ENCODE results near the gene MYO1A.

The MYO1A gene

GRCh38 chr12:57097554-57097835 is 47.6 kb upstream of the MYO1A start:
- Histone ChIP-seq H3K9me2 (replicated peaks; ENCODE audit: insufficient read depth, low read length) (no peaks in the 10 kb centered on the region), H3K9me3 (ENCODE audit: insufficient read depth, low read length) (no peaks in the 10 kb centered on the region), H3K79me2 (ENCODE audit: insufficient read depth, low read length) (no peaks in the 10 kb centered on the region), H3K9ac (ENCODE audit: low read length) (no peak overlapping the region), H3K36me3 (ENCODE audit: low read length) (peaks cover 3% of the 10 kb centered on the region; the same call in 1 of the 2 replicates), H3K4me3 (ENCODE audit: insufficient read depth, low read length, poor library complexity, severe bottlenecking) (no peak overlapping the region), H4K20me1 (ENCODE audit: low read depth, low read length) (no peaks in the 10 kb centered on the region), H3K27me3 (ENCODE audit: low read length) (no peaks in the 10 kb centered on the region), H2AFZ (ENCODE audit: low read depth, low read length, severe bottlenecking) (no peak overlapping the region), H3F3A (ENCODE audit: insufficient read depth) (peaks cover 31% of the 10 kb centered on the region), H3K4me2 (ENCODE audit: low read depth, low read length, poor library complexity, severe bottlenecking) (no peak overlapping the region), H3K27ac (ENCODE audit: low read depth, low read length) (no peak overlapping the region)
- TF ChIP-seq, protein P1, sequence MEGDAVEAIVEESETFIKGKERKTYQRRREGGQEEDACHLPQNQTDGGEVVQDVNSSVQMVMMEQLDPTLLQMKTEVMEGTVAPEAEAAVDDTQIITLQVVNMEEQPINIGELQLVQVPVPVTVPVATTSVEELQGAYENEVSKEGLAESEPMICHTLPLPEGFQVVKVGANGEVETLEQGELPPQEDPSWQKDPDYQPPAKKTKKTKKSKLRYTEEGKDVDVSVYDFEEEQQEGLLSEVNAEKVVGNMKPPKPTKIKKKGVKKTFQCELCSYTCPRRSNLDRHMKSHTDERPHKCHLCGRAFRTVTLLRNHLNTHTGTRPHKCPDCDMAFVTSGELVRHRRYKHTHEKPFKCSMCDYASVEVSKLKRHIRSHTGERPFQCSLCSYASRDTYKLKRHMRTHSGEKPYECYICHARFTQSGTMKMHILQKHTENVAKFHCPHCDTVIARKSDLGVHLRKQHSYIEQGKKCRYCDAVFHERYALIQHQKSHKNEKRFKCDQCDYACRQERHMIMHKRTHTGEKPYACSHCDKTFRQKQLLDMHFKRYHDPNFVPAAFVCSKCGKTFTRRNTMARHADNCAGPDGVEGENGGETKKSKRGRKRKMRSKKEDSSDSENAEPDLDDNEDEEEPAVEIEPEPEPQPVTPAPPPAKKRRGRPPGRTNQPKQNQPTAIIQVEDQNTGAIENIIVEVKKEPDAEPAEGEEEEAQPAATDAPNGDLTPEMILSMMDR (IDR thresholded peaks at IDR 0.05; ENCODE audit: insufficient read depth, low read length, poor library complexity, severe bottlenecking): no peak
- TF ChIP-seq EZH2phosphoT487 (conservative IDR thresholded peaks at IDR 0.05; ENCODE audit: low read length): no peak

DNA sequence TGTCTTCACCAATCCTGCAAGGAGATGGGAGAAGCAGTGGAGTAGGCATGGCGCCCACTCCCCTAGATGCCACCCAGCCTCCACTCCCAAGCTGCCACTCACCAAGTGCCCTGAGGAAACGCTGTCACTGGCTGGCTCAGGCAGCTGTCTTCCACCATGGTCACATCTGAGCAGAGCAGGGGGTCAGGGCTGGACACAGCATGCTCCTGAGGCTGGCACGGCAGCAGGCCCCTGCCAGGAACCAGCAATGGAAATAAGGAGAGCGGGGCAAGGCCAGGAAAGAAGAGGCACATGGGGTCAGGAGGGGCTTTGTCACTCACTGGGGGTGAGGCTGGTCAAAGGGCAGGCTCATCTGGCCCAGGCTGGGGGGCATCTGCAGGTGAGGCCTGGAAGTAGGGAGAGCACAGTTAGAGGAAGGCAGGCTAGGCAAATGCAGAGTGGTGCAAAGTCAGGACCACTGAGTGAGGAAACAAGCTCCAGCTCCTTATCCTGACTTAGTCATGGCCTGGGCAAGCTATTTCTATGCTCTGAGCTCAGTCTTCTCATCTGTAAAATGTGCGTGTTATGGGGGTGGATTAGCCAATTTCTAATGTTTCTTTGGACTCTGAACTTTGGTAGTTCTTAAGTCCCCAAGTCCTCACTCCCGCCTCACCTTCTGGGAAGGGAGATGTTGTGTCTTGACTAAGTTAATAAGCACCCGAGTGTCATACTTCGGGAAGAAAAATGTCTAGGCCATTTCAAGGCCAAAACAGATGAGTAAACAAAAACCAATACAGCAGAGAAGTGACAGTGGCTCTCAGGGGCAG is 47.0 kb upstream of the MYO1A start:
- Histone ChIP-seq H3K9me2 (replicated peaks; ENCODE audit: insufficient read depth, low read length) (no peaks in the 10 kb centered on the region), H3K36me3 (ENCODE audit: low read length) (peaks cover 3% of the 10 kb centered on the region; the same call in 1 of the 2 replicates), H4K20me1 (ENCODE audit: low read depth, low read length) (no peaks in the 10 kb centered on the region), H3K4me2 (ENCODE audit: low read depth, low read length, poor library complexity, severe bottlenecking) (no peak overlapping the region), H3K27ac (ENCODE audit: low read depth, low read length) (no peak overlapping the region; the same call in 1 of the 2 replicates), H2AFZ (ENCODE audit: low read depth, low read length, severe bottlenecking) (no peak overlapping the region), H3F3A (ENCODE audit: insufficient read depth) (peaks cover 33% of the 10 kb centered on the region), H3K9ac (ENCODE audit: low read length) (no peak overlapping the region), H3K4me3 (ENCODE audit: insufficient read depth, low read length, poor library complexity, severe bottlenecking) (no peak overlapping the region), H3K9me3 (ENCODE audit: insufficient read depth, low read length) (no peaks in the 10 kb centered on the region), H3K27me3 (ENCODE audit: low read length) (no peaks in the 10 kb centered on the region), H3K79me2 (ENCODE audit: insufficient read depth, low read length) (no peaks in the 10 kb centered on the region)
- TF ChIP-seq, protein P1 (IDR thresholded peaks at IDR 0.05; ENCODE audit: insufficient read depth, low read length, poor library complexity, severe bottlenecking): no peak
- no peak for TF ChIP-seq EZH2phosphoT487 (conservative IDR thresholded peaks at IDR 0.05; ENCODE audit: low read length)

DNA sequence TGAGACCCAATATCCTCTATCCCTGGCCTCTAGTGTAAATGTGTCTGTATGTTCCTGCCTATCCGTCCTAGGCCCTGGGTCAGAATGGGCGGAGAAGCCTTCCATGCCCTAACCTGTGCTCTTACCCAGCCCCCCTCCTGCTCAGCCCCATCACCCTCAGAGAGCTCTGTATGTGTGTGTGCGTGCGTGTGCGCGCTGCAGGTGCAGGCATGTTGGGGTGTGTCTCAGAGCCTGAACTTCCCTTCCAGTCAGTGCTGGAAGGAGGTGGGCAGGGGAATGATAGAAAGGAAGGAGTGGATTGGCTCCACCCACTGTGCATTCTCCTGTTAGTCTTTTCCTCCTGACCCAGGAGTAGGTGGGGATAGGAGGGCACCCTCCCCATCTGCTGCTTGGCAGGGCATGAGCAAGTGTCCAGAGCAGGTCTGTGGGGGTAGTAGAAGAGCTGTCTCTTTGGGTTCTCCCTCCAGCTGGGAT is 46.2 kb upstream of the MYO1A start:
- no peak overlapping the region for H3K4me3 ChIP-seq (ENCODE audit: insufficient read depth, low read length, poor library complexity, severe bottlenecking)
- no peak overlapping the region for H3K4me2 ChIP-seq (ENCODE audit: low read depth, low read length, poor library complexity, severe bottlenecking)
- H2AFZ ChIP-seq (ENCODE audit: low read depth, low read length, severe bottlenecking): no peak overlapping the region
- H3F3A ChIP-seq (ENCODE audit: insufficient read depth): peaks cover 33% of the 10 kb centered on the region
- TF ChIP-seq, protein P1 (IDR thresholded peaks at IDR 0.05; ENCODE audit: insufficient read depth, low read length, poor library complexity, severe bottlenecking): no peak
- no peak for TF ChIP-seq EZH2phosphoT487 (conservative IDR thresholded peaks at IDR 0.05; ENCODE audit: low read length)
- H3K79me2 ChIP-seq (ENCODE audit: insufficient read depth, low read length): no peaks in the 10 kb centered on the region
- no peaks in the 10 kb centered on the region for H3K27me3 ChIP-seq (ENCODE audit: low read length)
- H4K20me1 ChIP-seq (ENCODE audit: low read depth, low read length): no peaks in the 10 kb centered on the region
- H3K9ac ChIP-seq (ENCODE audit: low read length): no peak overlapping the region
- no peaks in the 10 kb centered on the region for H3K9me2 ChIP-seq (replicated peaks; ENCODE audit: insufficient read depth, low read length)
- peak overlapping the region; percentile 74 for H3K27ac ChIP-seq (ENCODE audit: low read depth, low read length)
- peaks cover 3% of the 10 kb centered on the region; the same call in 1 of the 2 replicates for H3K36me3 ChIP-seq (ENCODE audit: low read length)
- no peaks in the 10 kb centered on the region for H3K9me3 ChIP-seq (ENCODE audit: insufficient read depth, low read length)
